Spinal cord (tissue), 10 donors: ENCODE data around the gene MPZ. TPM values are rescaled to one million over a fixed set of nuclear protein-coding genes. Genes with fewer than 3 reads are reported as not detected.
A peak's percentile ranks its signal among the peaks of the same experiment; 100 is the strongest.
"Not testable (repeated sequence)": the region's sequence is repeated elsewhere in the genome, so short reads cannot be mapped to it uniquely, and the experiment has no call there.

Experiments used
- DNase-seq, 6 donors: peaks; one replicate each; pipeline versions ENCODE4 v3.0.0 to v3.0.0-alpha.2; 2013 to 2015; ENCODE audit warnings: low spot score in 6 of 6, low read depth in 4 of 6
- H3K27ac ChIP-seq: one replicate; pipeline ENCODE4 v1.5.1; 2013; ENCODE audit warnings: low read depth, low read length, control low read depth
- H3K27me3 ChIP-seq: one replicate; pipeline ENCODE4 v1.6.1; 2013; ENCODE audit warnings: low read length; ENCODE audit not compliant: control insufficient read depth, insufficient read depth
- H3K36me3 ChIP-seq: one replicate; pipeline ENCODE4 v1.6.1; 2013; ENCODE audit warnings: low read length; ENCODE audit not compliant: control insufficient read depth, insufficient read depth
- H3K4me1 ChIP-seq: one replicate; pipeline ENCODE4 v1.6.1; 2013; ENCODE audit warnings: low read length; ENCODE audit not compliant: control insufficient read depth, insufficient read depth
- H3K4me3 ChIP-seq: one replicate; pipeline ENCODE4 v1.5.1; 2013; ENCODE audit warnings: low read depth, low read length, control low read depth
- H3K9me3 ChIP-seq: one replicate; pipeline ENCODE4 v1.6.1; 2013; ENCODE audit warnings: low read length; ENCODE audit not compliant: control insufficient read depth, insufficient read depth
- WGBS: methylation state at CpG from one replicate; pipeline ENCODE4 v1.1.5; 2013; ENCODE audit warnings: missing lambda C conversion rate; ENCODE audit not compliant: insufficient coverage; 5-methylcytosine and 5-hydroxymethylcytosine counted together
- polyA plus RNA-seq, 2 donors: library from polyadenylated mRNA; unstranded; fragments of 120-200 nt; gene quantifications; one replicate each; pipeline ENCODE4 v1.2.1, GENCODE V29; 2013; ENCODE audit not compliant: insufficient read length in 2 of 2
- total RNA-seq, 2 donors: library from RNA; depleted of rRNA in 1 of 2; stranded (reverse); fragments of 120-200 nt in 1 of 2; fragments of >200 nt in 1 of 2; gene quantifications; one replicate each; pipeline versions ENCODE4 v1.2.3 to v1.2.4, GENCODE V29; 2013 to 2014
- donor health status: healthy.

Gene MPZ
- total and polyA plus RNA-seq, 4 donors, result 79.0 to 1,019 (median 216) TPM

DNA sequence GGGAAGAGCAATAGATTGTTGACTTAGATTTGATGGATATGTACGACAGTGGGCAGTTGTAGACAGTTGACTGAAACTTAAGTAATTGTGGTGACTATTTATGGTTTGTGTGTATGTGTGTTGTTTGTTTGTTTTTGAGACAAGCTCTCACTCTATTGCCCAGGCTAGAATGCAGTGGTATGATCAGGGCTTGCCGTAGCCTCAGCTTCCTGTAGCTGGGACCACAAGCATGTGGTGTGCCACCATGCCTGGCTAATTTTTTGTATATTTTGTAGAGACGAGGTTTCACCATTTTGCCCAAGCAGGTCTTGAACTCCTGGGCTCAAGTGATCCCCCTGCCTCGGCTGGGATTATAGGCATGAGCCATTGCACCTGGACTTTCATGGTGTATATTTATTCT lies 14.3 kb upstream of the MPZ start:
- no peak for DNase-seq
- 100% methylated on average over 1 of the region's 4 CpGs for WGBS
- Histone ChIP-seq H3K9me3 (no peaks in the 10 kb centered on the region), H3K36me3 (peaks cover 30% of the 10 kb centered on the region), H3K4me3 (no peak overlapping the region), H3K27ac (no peak overlapping the region), H3K4me1 (no peaks in the 10 kb centered on the region), H3K27me3 (no peaks in the 10 kb centered on the region)

DNA sequence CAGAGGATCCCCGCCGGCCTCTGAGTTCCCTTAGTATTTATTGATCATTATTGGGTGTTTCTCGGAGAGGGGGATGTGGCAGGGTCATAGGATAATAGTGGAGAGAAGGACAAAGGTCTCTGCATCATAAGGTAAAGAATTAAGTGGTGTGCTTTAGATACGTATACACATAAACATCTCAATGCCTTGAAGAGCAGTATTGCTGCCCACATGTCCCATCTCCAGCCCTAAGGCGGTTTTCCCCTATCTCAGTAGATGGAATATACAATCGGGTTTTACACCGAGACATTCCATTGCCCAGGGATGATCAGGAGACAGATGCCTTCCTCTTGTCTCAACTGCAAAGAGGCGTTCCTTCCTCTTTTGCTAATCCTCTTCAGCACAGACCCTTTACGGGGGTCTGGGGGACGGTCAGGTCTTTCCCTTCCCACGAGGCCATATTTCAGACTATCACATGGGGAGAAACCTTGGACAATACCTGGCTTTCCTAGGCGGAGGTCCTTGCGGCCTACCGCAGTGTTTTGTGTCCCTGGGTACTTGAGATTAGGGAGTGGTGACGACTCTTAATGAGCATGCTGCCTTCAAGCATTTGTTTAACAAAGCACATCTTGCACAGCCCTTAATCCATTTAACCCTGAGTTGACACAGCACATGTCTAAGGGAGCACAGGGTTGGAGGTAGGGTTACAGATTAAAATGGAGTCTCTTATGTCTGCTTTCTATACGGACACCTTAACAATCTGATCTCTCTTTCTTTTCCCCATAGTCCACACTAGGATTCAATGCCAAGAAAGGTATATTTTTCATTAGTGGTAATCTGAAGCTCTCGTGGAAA lies 6.3 kb upstream of the MPZ start:
- DNase-seq, H3K4me3 ChIP-seq, H3K9me3 ChIP-seq, H3K27me3 ChIP-seq, H3K27ac ChIP-seq, H3K36me3 ChIP-seq: not testable (repeated sequence)
- H3K4me1 ChIP-seq, result peaks cover 19% of the 10 kb centered on the region
- 81% methylated on average over 6 of the region's 17 CpGs for WGBS

DNA sequence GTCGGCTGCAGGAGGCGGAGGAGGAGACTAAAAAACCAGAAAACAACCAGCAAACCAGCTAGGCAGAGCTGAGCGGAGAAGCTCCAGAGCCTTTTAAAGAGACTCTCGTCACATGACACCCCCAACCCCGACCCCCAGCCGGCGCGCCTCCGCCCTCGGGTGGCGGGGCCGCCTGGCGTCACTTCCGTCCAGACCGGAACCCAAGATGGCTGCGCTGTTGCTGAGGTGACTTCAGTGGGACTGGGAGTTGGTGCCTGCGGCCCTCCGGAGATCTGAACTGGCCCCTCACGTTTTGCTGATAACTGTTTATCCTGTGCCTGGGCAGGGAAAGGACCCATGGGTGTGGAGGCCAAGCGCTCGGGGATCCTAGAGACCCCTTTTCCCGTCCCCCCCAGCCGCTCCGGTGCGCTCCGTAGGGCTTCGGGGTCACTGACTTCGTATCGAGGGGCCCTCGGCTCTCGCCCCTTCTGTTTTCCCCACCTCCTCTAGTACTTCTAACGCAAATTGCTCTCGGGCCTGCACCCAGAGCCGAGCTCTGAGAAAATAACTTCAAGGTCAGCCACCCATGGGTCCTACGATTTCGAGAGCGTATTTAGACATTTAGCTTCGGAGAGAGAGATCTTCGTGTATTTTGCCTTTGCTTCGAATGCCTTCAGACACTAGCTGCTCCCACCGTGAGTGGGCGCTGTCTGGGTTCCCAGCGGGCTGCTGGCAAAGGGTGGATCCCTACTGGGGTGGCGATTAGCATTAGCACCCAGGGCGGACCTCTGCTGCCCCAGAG lies 4.6 kb upstream of the MPZ start, which contains the start of gene SDHC:
Gene SDHC (plus strand): TSS at position 181 of the 781 bp plus-strand sequence. CDS start 25 bp downstream, at position 206.
- Histone ChIP-seq H3K27ac (peak within 1 kb of the TSS; percentile 87), H3K4me1 (peaks cover 25% of the 10 kb centered on the region), H3K27me3 (no peaks in the 10 kb centered on the region), H3K9me3 (no peaks in the 10 kb centered on the region), H3K36me3 (peaks cover 5% of the 10 kb centered on the region), H3K4me3 (peak within 1 kb of the TSS; percentile 95)
- under 1% methylated on average over 38 of the region's 45 CpGs for WGBS
- DNase-seq, result peak; percentile 79 to 98 (median 90)

DNA sequence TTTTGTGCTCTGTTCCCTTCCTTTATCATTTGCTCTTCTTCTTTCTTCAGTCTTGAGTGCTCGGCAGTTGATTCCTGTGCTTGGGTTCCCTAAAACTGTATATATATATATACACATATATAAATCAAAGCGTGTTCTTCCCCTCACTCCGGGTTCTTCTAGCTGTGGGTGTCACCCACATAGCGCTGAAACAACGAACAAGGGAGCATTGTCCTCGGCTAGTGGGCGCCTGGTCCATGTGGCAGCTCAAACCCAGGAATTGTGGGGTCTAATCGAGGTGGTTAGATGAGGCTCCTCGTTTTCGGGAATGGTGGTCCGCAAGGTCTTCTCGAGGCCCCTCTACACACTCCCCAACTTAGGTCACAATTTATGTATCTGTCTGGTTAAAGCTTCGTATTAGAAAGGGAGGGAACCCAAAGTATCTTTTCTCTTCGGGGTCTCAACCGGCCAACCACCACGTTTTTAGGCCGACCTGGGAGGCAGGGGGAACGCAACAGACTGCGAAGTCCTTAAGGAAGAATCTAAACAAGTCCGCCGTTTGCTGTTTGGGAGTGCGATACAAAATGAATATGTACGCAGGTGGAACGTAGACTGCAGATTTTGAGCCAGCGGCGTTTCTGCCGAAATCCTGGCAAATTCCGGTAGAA lies 3.9 kb upstream of the MPZ start:
- Histone ChIP-seq H3K27me3 (no peaks in the 10 kb centered on the region), H3K4me1 (peaks cover 25% of the 10 kb centered on the region), H3K9me3 (no peaks in the 10 kb centered on the region), H3K36me3 (peaks cover 1% of the 10 kb centered on the region), H3K4me3 (peak overlapping the region; percentile 95), H3K27ac (peak overlapping the region; percentile 87)
- peak in 1 of 6 donors; percentile 9 for DNase-seq
- 22% methylated on average over 18 of the region's 28 CpGs for whole genome bisulfite sequencing

DNA sequence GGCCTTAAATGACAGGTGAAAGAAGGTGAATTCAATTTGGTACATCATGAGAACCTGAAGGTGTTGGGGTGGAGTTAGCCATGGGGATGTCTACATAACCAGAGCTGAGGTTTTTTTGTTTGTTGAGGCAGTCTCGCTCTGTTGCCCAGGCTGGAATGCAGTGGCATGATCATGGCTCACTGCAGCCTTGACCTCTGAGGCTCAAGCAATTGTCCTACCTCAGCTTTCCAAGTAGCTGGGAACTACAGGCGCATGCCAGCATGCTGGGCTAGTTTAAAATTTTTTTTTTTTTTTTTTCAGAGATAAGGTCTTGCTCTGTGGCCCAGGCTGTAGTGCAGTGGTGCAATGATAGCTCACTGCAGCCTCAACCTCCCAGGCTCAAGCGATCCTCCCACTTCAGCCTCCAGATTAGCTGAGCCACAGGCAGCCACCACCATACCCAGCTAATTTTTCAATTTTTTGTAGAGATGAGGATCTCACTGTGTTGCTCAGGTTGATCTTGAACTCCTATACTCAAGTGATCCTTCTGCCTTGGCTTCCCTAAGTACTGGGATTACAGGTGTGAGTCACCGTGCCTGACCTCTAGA lies 1.9 kb upstream of the MPZ start:
- H3K27ac ChIP-seq, result peak overlapping the region; percentile 83
- no peaks in the 10 kb centered on the region for H3K9me3 ChIP-seq
- H3K4me1 ChIP-seq, result peaks cover 25% of the 10 kb centered on the region
- H3K27me3 ChIP-seq, result no peaks in the 10 kb centered on the region
- H3K4me3 ChIP-seq, result no peak overlapping the region
- H3K36me3 ChIP-seq, result no peaks in the 10 kb centered on the region
- WGBS, result 88% methylated on average over 1 of the region's 4 CpGs
- DNase-seq, result no peak

DNA sequence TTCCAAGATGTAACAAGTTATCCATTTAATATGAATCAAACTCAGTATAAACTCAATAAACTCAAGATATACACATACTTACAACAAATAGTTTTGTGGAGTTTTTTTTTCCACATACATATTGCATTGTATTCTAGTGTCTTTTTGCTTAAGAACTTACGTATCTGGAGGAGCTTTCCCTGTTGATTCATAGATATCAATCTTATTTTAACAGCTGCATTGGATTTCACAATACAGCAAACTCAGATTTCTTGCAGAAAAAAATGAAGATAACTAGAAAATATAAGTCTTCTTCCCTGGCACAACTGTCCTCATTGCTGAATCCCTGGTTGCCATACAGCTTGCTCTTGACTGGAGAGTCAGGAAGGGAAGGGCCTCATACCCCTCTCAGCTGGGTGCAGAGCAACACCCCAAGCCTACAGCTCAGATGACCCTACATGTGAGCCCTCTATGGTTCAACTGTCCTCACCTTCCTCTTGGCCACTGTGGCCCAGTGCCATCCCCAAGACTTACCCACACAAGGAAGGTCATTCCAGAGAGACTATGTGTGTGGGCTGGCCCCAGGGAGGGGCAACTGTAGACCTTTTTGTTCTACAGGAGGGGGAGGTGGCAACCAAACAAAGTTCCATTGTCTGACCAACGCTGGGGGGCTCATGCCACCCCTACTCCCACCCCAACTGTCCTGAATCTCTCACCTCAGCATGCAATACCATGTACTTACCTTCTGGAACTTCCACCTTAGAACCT lies 1.7 kb downstream of the MPZ start:
- Histone ChIP-seq H3K4me3 (peak overlapping the region; percentile 77), H3K9me3 (no peaks in the 10 kb centered on the region), H3K27ac (no peak overlapping the region), H3K36me3 (no peaks in the 10 kb centered on the region), H3K27me3 (no peaks in the 10 kb centered on the region), H3K4me1 (peaks cover 32% of the 10 kb centered on the region)
- WGBS, result 29% methylated on average over 1 of the region's 2 CpGs
- DNase-seq, result no peak

DNA sequence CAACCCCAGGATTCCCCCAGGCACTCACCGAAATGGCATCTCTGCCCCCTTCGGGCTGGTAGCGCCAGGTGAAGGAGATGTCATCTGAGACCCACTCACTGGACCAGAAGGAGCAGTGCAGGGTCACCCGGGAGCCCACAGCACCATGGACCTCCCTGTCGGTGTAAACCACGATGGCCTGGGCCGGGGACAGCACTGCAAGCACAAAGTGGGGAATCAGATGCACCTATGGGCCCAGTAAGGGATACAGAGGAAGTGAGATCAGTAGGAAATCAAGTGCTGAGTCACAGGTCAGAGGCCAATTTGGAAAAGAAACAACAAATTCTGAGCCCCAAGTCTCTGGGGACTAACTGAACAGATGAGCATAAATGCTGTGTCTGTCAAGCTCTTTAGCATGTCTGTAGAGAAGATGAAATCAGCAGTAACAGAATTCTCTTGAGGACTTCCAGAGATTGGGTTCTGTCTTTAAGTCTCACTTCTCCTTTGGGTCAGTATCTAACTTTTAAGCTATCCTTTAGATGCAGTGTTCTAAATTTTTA lies 2.5 kb downstream of the MPZ start:
- H3K27ac ChIP-seq, result peak overlapping the region; percentile 43
- no peaks in the 10 kb centered on the region for H3K27me3 ChIP-seq
- no peaks in the 10 kb centered on the region for H3K9me3 ChIP-seq
- WGBS, result 89% methylated on average over 7 of the region's 7 CpGs
- DNase-seq, result no peak
- peak overlapping the region; percentile 77 for H3K4me3 ChIP-seq
- H3K36me3 ChIP-seq, result no peaks in the 10 kb centered on the region
- peaks cover 29% of the 10 kb centered on the region for H3K4me1 ChIP-seq

DNA sequence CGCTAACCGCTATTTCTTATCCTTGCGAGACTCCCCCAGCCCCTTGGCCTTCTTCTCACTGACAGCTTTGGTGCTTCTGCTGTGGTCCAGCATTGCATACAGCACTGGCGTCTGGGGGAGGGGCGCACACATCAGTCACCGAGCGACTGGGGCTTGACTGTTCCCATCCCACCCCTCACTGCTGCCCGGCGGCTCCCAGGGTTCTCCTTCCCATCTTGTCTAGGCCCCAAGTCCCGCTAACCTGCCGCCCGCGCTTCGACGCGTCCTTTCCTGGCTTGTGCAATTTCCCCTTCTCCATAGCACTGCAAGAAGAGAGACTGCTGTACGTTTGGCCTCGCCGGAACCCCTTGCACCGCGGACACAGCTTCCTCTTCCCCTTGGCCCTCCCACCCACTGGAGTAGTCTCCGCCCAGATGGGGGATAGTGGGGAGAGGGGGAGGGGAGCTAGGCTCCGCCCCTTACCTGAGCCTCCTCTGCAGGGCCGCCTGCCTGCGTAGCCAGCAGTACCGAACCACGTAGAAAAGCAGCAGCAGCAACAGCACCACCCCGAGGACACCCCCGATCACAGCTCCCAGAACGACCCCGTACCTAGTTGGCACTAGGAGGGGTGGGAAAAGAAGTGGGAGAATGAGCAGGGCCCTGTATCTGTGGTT lies 3.8 kb downstream of the MPZ start:
- peak; percentile 47 to 96 (median 62) for DNase-seq
- WGBS, result under 1% methylated on average over 17 of the region's 31 CpGs
- peak overlapping the region; percentile 77 for H3K4me3 ChIP-seq
- peaks cover 26% of the 10 kb centered on the region for H3K4me1 ChIP-seq
- H3K9me3 ChIP-seq, result no peaks in the 10 kb centered on the region
- H3K27me3 ChIP-seq, result no peaks in the 10 kb centered on the region
- peak overlapping the region; percentile 52 for H3K27ac ChIP-seq
- H3K36me3 ChIP-seq, result no peaks in the 10 kb centered on the region
